NCI-H1417 treated with DMSO at 0.1 percent for 48 hours (cell line): ENCODE measurements around the gene DPM2.

Experiments used
- DNase-seq: peaks from one replicate; lab custom pipeline; 2025; lab: John Stamatoyannopoulos, UW

The DPM2 gene

DNA sequence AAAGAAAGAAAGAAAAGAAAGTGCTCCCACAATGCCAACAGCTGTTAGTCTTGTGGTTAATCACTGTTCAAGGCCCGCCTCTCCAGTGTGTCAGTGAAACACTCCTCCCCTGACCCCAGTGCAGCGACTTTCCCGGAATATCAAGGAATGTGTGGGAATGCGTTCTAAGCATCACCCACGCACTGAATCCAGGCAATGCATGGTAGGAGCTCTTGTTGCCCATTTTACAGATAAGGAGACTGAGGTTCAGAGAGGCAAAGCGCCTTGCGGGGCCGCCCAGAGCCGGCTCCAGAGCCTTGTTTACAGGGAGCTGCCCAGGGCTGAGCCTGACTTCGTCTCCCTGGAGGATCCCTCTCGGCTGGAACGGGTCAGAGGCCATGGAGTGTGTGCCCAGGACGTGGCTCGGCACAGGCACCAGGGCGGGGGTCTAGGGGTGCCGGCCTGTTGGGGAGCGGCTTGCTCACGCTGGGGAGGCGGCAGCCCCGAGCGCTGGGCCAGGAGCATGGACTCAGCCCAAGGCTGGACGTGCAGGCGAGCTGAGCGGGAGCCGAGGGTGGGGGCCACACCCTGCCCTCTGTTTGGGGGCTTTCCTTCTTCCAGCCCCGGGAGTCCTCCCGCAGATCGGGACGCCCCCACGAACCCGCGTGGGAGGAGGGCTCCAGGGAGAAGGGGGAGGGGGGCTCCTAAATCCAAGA lies 39.1 kb downstream of the DPM2 start:
- no peak for DNase-seq

- no peak for DNase-seq
These were observed 40.4 kb downstream of the DPM2 start for GRCh38 chr9:127897193-127897692.

GRCh38 chr9:127896395-127897192 lies 41.1 kb downstream of the DPM2 start:
- no peak for DNase-seq

DNA sequence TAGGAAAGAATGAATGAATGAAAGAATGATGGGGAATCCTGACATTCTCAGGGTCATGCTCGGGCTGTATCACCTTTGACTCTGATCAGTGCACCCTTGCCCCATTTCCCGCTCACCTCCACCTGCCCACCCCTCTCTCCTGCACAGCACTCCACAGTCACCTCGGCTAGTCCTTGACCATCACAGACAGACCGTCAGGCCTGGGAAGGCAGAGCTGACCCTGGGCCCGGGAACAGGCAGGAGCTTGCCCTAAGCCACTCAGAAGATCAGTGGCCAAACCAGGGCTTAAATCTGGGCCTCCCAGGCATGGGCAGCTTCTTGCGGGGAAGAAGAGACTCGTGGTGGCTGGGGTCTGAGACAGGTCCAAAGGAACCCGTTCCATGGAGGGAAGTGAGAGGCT lies 41.8 kb downstream of the DPM2 start:
- no peak for DNase-seq

- DNase-seq = no peak
These were observed 44.3 kb downstream of the DPM2 start for GRCh38 chr9:127893392-127893791.

DNA sequence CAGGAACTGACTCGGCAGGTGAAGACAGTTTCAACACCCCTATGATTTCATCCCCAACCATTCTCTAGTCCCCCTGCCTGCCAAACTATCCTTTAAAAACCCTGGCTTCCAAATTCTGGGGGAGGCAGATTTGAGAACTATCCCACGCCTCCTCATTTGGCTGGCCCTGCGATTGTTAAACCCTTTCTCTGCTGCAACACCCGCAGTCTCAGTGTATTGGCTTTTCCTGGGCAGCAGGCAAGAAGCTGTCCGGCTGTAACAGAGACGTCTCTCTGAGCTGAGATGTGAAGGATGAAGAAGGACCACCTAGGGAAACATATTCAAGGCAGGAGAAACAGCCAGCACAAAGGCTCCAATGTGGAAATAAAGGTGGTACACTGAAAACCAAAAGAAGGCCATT lies 44.8 kb downstream of the DPM2 start:
- DNase-seq = no peak

DNA sequence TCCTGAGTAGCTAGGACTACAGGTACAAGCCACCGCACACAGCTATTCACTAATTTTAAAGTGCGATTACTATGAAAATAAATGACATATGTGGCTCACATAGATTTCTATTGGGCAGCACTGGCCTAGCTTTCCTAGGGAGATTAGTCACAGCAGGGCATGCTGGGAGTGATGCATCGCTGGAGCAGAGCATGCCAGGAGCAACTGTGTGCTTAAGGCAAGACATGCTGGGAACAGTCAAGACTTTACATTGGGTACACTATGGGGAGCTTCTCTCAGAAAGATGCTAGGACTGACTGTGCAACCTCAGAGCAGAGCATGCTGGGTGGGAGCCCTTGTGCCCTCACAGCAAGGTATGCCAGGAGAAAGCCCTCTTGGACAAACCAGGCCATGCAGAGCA lies 47.6 kb downstream of the DPM2 start:
- no peak for DNase-seq

DNA sequence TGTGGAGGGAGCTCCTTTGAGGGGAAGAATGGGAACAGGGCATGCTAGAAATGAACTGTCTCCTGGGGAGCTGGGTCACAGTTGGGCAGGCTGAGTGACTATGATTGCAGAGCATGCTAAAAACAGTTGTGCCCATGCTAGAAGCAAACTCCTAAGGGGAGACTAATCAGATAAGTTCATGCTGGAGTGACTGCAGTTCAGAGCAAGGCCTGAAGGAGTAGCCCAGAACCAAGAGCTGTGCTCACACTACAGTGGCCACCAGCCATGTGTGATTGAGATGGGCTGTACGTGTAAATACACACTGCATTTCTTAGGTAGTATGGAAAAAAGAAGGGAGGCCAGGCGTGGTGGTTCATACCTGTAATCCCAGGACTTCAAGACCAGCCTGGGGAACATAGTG lies 49.9 kb downstream of the DPM2 start:
- DNase-seq = no peak

DNA sequence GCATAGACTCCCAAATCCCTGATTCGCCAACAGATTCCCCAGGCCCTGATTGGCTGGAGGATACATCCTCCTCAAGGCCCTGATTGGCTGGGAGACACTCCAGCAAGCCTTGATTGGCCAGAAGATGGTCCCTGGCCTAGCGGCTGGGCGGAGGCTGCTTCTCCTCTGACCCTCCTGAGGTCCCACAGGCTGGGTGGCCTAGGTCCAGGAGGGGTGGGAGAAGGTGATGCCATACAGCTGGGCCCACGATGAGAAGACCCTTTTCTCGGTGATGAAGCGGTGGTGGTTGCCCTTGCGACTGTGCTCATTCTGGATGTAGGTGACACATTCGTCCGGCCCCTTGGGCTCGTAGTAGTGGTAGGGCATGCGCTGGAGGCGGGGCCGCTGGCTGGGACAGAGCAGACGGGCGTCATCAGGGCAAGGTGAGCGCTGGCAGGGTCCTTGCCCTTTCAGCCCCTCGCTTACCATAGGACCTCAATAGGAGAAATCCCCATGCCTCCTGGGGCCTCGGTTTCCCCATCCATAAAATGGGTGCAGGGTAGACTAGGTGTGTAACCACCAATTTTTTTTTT lies 51.2 kb downstream of the DPM2 start:
- DNase-seq = no peak

DNA sequence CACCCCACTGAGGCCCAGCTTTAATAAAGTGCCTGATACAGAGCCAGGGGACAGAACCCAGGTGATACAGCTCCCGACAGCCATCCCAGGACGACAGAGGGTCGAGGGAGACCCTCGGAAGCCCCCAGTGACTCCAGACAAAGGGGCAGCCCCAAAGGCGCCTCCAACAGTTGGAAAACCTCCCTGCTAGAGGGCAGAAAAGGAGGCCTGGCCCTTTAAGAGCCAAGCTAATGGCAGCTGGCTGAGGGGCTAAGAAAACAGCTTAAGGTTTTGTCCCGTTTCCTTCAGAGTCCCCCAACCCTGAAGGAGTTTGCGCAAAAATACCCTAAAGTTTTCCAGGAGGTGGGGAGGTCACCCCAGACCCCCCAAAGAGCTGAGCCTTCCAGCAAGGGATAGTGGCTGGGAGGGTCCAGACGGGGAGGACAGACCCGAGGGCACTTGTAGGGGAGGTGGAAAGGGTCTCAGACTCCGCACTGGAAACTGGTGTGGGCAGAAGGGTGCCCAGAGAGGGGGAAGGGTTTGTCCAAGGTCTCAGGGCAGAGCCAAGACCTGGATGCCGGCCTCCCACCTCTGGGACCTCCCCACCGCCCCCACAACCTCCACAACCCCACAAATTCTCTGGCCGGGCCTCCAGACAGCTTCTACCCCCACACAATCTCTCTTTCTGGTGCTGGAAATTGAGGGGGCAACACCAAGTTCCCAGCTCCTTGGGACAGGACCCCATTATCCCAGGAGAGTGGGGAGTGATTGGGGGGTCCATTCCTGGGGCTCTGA lies 52.0 kb downstream of the DPM2 start:
- no peak for DNase-seq
